Fibroblast of lung (primary cell): ENCODE data around the gene CCDC174.

Experiments used
- EZH2 ChIP-seq: IDR thresholded peaks from 2 replicates; pipeline ENCODE4 v1.5.1; 2012; ENCODE audit warnings: low read length, control low read depth, mild to moderate bottlenecking; ENCODE audit errors: missing control alignments
- TF ChIP-seq, protein P1 (sequence below), 2 donors: IDR thresholded peaks in 1 of 2; conservative IDR thresholded peaks in 1 of 2; 1 replicate in 1 of 2; 2 replicates in 1 of 2; pipeline ENCODE4 v1.5.1; 2011 to 2012; ENCODE audit warnings: low read length in 2 of 2, control low read depth in 1 of 2, inconsistent platforms in 1 of 2, low read depth in 1 of 2, mild to moderate bottlenecking in 1 of 2

DNA sequence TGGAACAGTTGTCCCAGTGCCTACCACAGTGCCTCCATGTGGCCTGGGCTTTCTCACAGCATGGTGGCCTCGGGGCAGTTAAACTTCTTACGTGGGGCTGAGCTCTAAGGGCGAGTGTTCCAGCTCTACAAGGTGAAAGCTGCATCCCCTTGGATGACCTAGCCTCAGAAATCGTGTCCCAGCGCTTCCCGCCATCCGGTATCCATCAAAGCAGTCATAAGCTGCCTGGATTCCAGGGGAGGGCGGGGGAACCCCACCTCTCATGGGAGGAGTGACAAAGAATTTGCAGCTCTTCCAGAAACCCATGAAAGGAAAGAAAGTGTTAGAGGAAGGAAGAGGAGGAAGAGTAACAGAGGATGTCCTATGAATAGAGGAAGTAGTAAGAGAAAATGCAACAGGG, 45.8 kb upstream of the CCDC174 start:
- TF ChIP-seq, protein P1, sequence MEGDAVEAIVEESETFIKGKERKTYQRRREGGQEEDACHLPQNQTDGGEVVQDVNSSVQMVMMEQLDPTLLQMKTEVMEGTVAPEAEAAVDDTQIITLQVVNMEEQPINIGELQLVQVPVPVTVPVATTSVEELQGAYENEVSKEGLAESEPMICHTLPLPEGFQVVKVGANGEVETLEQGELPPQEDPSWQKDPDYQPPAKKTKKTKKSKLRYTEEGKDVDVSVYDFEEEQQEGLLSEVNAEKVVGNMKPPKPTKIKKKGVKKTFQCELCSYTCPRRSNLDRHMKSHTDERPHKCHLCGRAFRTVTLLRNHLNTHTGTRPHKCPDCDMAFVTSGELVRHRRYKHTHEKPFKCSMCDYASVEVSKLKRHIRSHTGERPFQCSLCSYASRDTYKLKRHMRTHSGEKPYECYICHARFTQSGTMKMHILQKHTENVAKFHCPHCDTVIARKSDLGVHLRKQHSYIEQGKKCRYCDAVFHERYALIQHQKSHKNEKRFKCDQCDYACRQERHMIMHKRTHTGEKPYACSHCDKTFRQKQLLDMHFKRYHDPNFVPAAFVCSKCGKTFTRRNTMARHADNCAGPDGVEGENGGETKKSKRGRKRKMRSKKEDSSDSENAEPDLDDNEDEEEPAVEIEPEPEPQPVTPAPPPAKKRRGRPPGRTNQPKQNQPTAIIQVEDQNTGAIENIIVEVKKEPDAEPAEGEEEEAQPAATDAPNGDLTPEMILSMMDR (conservative IDR thresholded peaks at IDR 0.05 in 1 of 2, IDR thresholded peaks at IDR 0.05 in 1 of 2; ENCODE audit: low read depth in 1 of 2, low read length in 2 of 2), result no peak
- no peak for TF ChIP-seq EZH2
